Measurements from ENCODE around the gene CCR7. TPM values are rescaled to one million over a fixed set of nuclear protein-coding genes. Genes with fewer than 3 reads are reported as not detected.
A peak's percentile ranks its signal among the peaks of the same experiment; 100 is the strongest.

Gene CCR7
- total and polyA plus RNA-seq, 2 of the 4 experiments (the other 2 are of a cell fraction) = 0.14 to 0.36 TPM

- no peak overlapping the region for H4K91ac ChIP-seq (ENCODE audit: insufficient read depth, low read depth, low read length)
- no peaks in the 10 kb centered on the region for H3K9me3 ChIP-seq (ENCODE audit: control insufficient read depth, insufficient read depth, low read length)
- no peak overlapping the region for H2AK9ac ChIP-seq (replicated peaks; ENCODE audit: low read depth, low read length, poor library complexity)
- no peak overlapping the region for H4K8ac ChIP-seq (ENCODE audit: low read depth in 2 of 2, low read length in 2 of 2)
- intact Hi-C loops (cut with micrococcal nuclease) = no loop called here
- POLR2A ChIA-PET (ENCODE audit: unreplicated experiment) = no interaction called here
- H3K14ac ChIP-seq (replicated peaks; ENCODE audit: low read depth, low read length) = no peak overlapping the region
- no peak overlapping the region for H3K4ac ChIP-seq (ENCODE audit: low read depth, low read length)
- no peaks in the 10 kb centered on the region for H3K36me3 ChIP-seq (ENCODE audit: control insufficient read depth, insufficient read depth, low read length)
- in situ Hi-C loops (cut with MboI; ENCODE audit: low sequenced_read_pairs) = no loop called here
- no peak overlapping the region for H3K9ac ChIP-seq (ENCODE audit: low read depth, low read length)
- H2BK15ac ChIP-seq (ENCODE audit: low read depth, low read length) = no peak overlapping the region
- H2AFZ ChIP-seq (replicated peaks; ENCODE audit: low read length, poor library complexity) = peak overlapping the region; percentile 37
- peak; percentile 37 for DNase-seq
- H3K79me1 ChIP-seq (ENCODE audit: low read depth in 1 of 2, low read length in 2 of 2) = no peaks in the 10 kb centered on the region
- H4K20me1 ChIP-seq (ENCODE audit: insufficient read depth, low read length) = no peaks in the 10 kb centered on the region
- no peak overlapping the region for H3K27ac ChIP-seq (ENCODE audit: insufficient read depth, low read length)
- no peak overlapping the region for H3K4me3 ChIP-seq (ENCODE audit: insufficient read depth, low read depth, low read length)
- ATAC-seq (ENCODE audit: low read depth) = peak; percentile 46
- no peak overlapping the region for H2BK20ac ChIP-seq (ENCODE audit: low read depth, low read length)
- no peak overlapping the region for H2BK120ac ChIP-seq (ENCODE audit: low read depth, low read length)
- no peak overlapping the region; the same call in 1 of the 2 replicates for H3K4me2 ChIP-seq (ENCODE audit: low read depth, low read length)
- CTCF ChIA-PET = interaction anchor here (0.8 kb wide), 1 partner anchor 31 kb away, joined by 3 read pairs; no protein-coding TSS in a partner anchor
- dilution Hi-C loops (cut with HindIII; ENCODE audit: low sequenced_read_pairs, unreplicated experiment) = no loop called here
- TF ChIP-seq SMC3 (IDR thresholded peaks at IDR 0.05; ENCODE audit: low read depth, low read length) (no peak), FOS (IDR thresholded peaks at IDR 0.05; ENCODE audit: low read depth, low read length) (no peak), USF2 (IDR thresholded peaks at IDR 0.05; ENCODE audit: low read depth, low read length) (no peak)
- peaks cover 11% of the 10 kb centered on the region for H3K27me3 ChIP-seq (ENCODE audit: control insufficient read depth, insufficient read depth, low read length)
- H3K18ac ChIP-seq (ENCODE audit: low read depth, low read length) = no peak overlapping the region
- WGBS, 2 experiments (ENCODE audit: extremely low coverage in 2 of 2, insufficient read length in 1 of 2) = 50% methylated on average over 1 of the region's 20 CpGs; no CpG with 5 or more reads in 1 of the 2 experiments
- H3K9me1 ChIP-seq (ENCODE audit: insufficient read depth, low read length) = no peaks in the 10 kb centered on the region
- no peak overlapping the region for H4K5ac ChIP-seq (ENCODE audit: low read depth, low read length)
- H2BK5ac ChIP-seq (ENCODE audit: low read depth, low read length, poor library complexity, severe bottlenecking) = no peak overlapping the region
- BruUV-seq (replicated peaks) = no TSS peak
- H3K56ac ChIP-seq (ENCODE audit: extremely low read depth, insufficient read depth, low read length) = no peak overlapping the region
- H2AK5ac ChIP-seq (ENCODE audit: low read depth, low read length) = no peak overlapping the region
- no peak overlapping the region for H3K23ac ChIP-seq (ENCODE audit: low read depth, low read length)
- H3K4me1 ChIP-seq (ENCODE audit: control insufficient read depth, insufficient read depth, low read length) = no peaks in the 10 kb centered on the region
Observed at GRCh38 chr17:40598619-40599467, 33.6 kb upstream of the CCR7 start.

All from IMR-90 (cell line).